IMR-90 (cell line): Measurements from ENCODE around the gene COL5A1. TPM values are rescaled to one million over a fixed set of nuclear protein-coding genes. Genes with fewer than 3 reads are reported as not detected.

Experiments
- ATAC-seq: fragments of 200-7000 bp; cut with Tn5 transposase; 2 replicates; pipeline ENCODE4 v1.9.1; 2020; ENCODE audit warnings: low read depth, mild to moderate bottlenecking, moderate library complexity
- BruUV-seq: library from RNA; stranded (reverse); fragments of 400-500 nt; replicated peaks from 2 replicates; lab custom pipeline; 2021; lab: Mats Ljungman, UMichigan
- CTCF ChIA-PET: fragments of 300-600 bp; formaldehyde crosslinking; extraction: SDS; loops from one replicate; lab custom pipeline; 2021; ENCODE audit warnings: antibody characterized with exemption; lab: Yijun Ruan, JAX
- POLR2A ChIA-PET: fragments of 300-600 bp; sonication (Branson Sonifier 250); formaldehyde crosslinking; loops from one replicate; lab custom pipeline; 2022; ENCODE audit warnings: antibody characterized with exemption; ENCODE audit not compliant: unreplicated experiment; lab: Charles Lee
- DNase-seq: peaks from one replicate; pipeline ENCODE4 v3.0.0; 2013
- H2AFZ ChIP-seq: replicated peaks from 2 replicates; pipeline ENCODE3; 2013; ENCODE audit warnings: low read length, mild to moderate bottlenecking; ENCODE audit not compliant: poor library complexity
- H2AK5ac ChIP-seq: 2 replicates; pipeline ENCODE4 v1.6.1; 2013; ENCODE audit warnings: low read depth, low read length, inconsistent platforms
- H2AK9ac ChIP-seq: replicated peaks from 2 replicates; pipeline ENCODE3; 2013; ENCODE audit warnings: mild to moderate bottlenecking, low read depth, low read length, moderate library complexity; ENCODE audit not compliant: poor library complexity
- H2BK120ac ChIP-seq: 2 replicates; pipeline ENCODE4 v1.6.1; 2013; ENCODE audit warnings: low read depth, low read length, inconsistent platforms
- H2BK15ac ChIP-seq: 3 replicates; pipeline ENCODE4 v1.6.1; 2013; ENCODE audit warnings: low read depth, low read length, inconsistent platforms
- H2BK20ac ChIP-seq: 2 replicates; pipeline ENCODE4 v1.6.1; 2013; ENCODE audit warnings: low read depth, mild to moderate bottlenecking, inconsistent platforms, low read length, moderate library complexity
- H2BK5ac ChIP-seq: 2 replicates; pipeline ENCODE4 v1.6.1; 2013; ENCODE audit warnings: mild to moderate bottlenecking, low read depth, low read length, inconsistent platforms; ENCODE audit not compliant: poor library complexity, severe bottlenecking
- H3K14ac ChIP-seq: replicated peaks from 2 replicates; pipeline ENCODE4 v1.6.1; 2013; ENCODE audit warnings: low read depth, low read length, inconsistent platforms
- H3K18ac ChIP-seq: 2 replicates; pipeline ENCODE4 v1.6.1; 2013; ENCODE audit warnings: low read depth, low read length, control low read depth
- H3K23ac ChIP-seq: 2 replicates; pipeline ENCODE4 v1.6.1; 2013; ENCODE audit warnings: low read depth, low read length, inconsistent platforms
- H3K27ac ChIP-seq: 2 replicates; pipeline ENCODE4 v1.5.1; 2013; ENCODE audit warnings: mild to moderate bottlenecking, control low read depth, low read length; ENCODE audit not compliant: insufficient read depth
- H3K27me3 ChIP-seq: 2 replicates; pipeline ENCODE4 v1.6.1; 2013; ENCODE audit warnings: low read length; ENCODE audit not compliant: control insufficient read depth, insufficient read depth
- H3K36me3 ChIP-seq: 2 replicates; pipeline ENCODE4 v1.6.1; 2013; ENCODE audit warnings: low read length, mixed read lengths; ENCODE audit not compliant: control insufficient read depth, insufficient read depth
- H3K4ac ChIP-seq: 2 replicates; pipeline ENCODE4 v1.6.1; 2013; ENCODE audit warnings: low read depth, low read length, inconsistent platforms
- H3K4me1 ChIP-seq: 2 replicates; pipeline ENCODE4 v1.6.1; 2013; ENCODE audit warnings: low read length, mixed read lengths; ENCODE audit not compliant: control insufficient read depth, insufficient read depth
- H3K4me2 ChIP-seq: 2 replicates; pipeline ENCODE4 v1.6.1; 2013; ENCODE audit warnings: low read depth, mild to moderate bottlenecking, control low read depth, low read length, moderate library complexity
- H3K4me3 ChIP-seq: 2 replicates; pipeline ENCODE4 v1.5.1; 2013; ENCODE audit warnings: low read depth, mild to moderate bottlenecking, control low read depth, low read length, moderate library complexity; ENCODE audit not compliant: insufficient read depth
- H3K56ac ChIP-seq: 2 replicates; pipeline ENCODE4 v1.6.1; 2013; ENCODE audit warnings: low read length, inconsistent platforms; ENCODE audit not compliant: insufficient read depth; ENCODE audit errors: extremely low read depth
- H3K79me1 ChIP-seq, 2 experiments: 2 replicates each; pipeline ENCODE4 v1.6.1; 2013; ENCODE audit warnings: low read length in 2 of 2, inconsistent platforms in 1 of 2, low read depth in 1 of 2
- H3K9ac ChIP-seq: 2 replicates; pipeline ENCODE4 v1.6.1; 2013; ENCODE audit warnings: low read depth, low read length, control low read depth
- H3K9me1 ChIP-seq: 2 replicates; pipeline ENCODE4 v1.6.1; 2013; ENCODE audit warnings: low read length, inconsistent platforms; ENCODE audit not compliant: insufficient read depth
- H3K9me3 ChIP-seq: 2 replicates; pipeline ENCODE4 v1.6.1; 2013; ENCODE audit warnings: low read length; ENCODE audit not compliant: control insufficient read depth, insufficient read depth
- H4K20me1 ChIP-seq: 2 replicates; pipeline ENCODE4 v1.6.1; 2013; ENCODE audit warnings: low read length, inconsistent platforms; ENCODE audit not compliant: insufficient read depth
- H4K5ac ChIP-seq: 2 replicates; pipeline ENCODE4 v1.6.1; 2013; ENCODE audit warnings: mild to moderate bottlenecking, low read depth, low read length, control low read depth
- H4K8ac ChIP-seq, 2 experiments: 2 replicates each; pipeline ENCODE4 v1.6.1; 2013; ENCODE audit warnings: low read depth in 2 of 2, low read length in 2 of 2, control low read depth in 1 of 2, inconsistent platforms in 1 of 2
- H4K91ac ChIP-seq: 2 replicates; pipeline ENCODE4 v1.6.1; 2013; ENCODE audit warnings: low read depth, low read length, inconsistent platforms; ENCODE audit not compliant: insufficient read depth
- BHLHE40 ChIP-seq: fragments of 150-350 bp; IDR thresholded peaks from 2 replicates; pipeline ENCODE4 v1.6.1; 2016; ENCODE audit warnings: mild to moderate bottlenecking, low read depth, low read length
- CEBPB ChIP-seq: IDR thresholded peaks from 2 replicates; pipeline ENCODE4 v1.6.1; 2012; ENCODE audit warnings: low read depth, low read length, improper control_type of control experiment
- CHD1 ChIP-seq: IDR thresholded peaks from 2 replicates; pipeline ENCODE4 v1.6.1; 2012; ENCODE audit warnings: low read depth, low read length, improper control_type of control experiment
- FOS ChIP-seq: fragments of 150-350 bp; IDR thresholded peaks from 2 replicates; pipeline ENCODE4 v1.6.1; 2016; ENCODE audit warnings: low read depth, low read length
- MAFK ChIP-seq: IDR thresholded peaks from 2 replicates; pipeline ENCODE4 v1.6.1; 2012; ENCODE audit warnings: low read depth, low read length, improper control_type of control experiment
- MAZ ChIP-seq: IDR thresholded peaks from 2 replicates; pipeline ENCODE4 v1.6.1; 2012; ENCODE audit warnings: low read depth, mild to moderate bottlenecking, low read length, improper control_type of control experiment, moderate library complexity, borderline replicate concordance
- MXI1 ChIP-seq: IDR thresholded peaks from 2 replicates; pipeline ENCODE4 v1.6.1; 2012; ENCODE audit warnings: low read depth, mild to moderate bottlenecking, low read length, moderate library complexity, borderline replicate concordance
- NFE2L2 ChIP-seq: fragments of 150-350 bp; IDR thresholded peaks from 2 replicates; pipeline ENCODE4 v1.6.1; 2016; ENCODE audit warnings: low read depth, mild to moderate bottlenecking, low read length
- POLR2A ChIP-seq: IDR thresholded peaks from 2 replicates; pipeline ENCODE4 v1.6.1; 2012; ENCODE audit warnings: mild to moderate bottlenecking, low read depth, low read length
- RAD21 ChIP-seq: IDR thresholded peaks from 2 replicates; pipeline ENCODE4 v1.6.1; 2012; ENCODE audit warnings: low read length, improper control_type of control experiment
- RCOR1 ChIP-seq: IDR thresholded peaks from 2 replicates; pipeline ENCODE4 v1.6.1; 2012; ENCODE audit warnings: mild to moderate bottlenecking, low read length, improper control_type of control experiment; ENCODE audit not compliant: insufficient replicate concordance
- RFX5 ChIP-seq: IDR thresholded peaks from 2 replicates; pipeline ENCODE4 v1.8.0; 2012; ENCODE audit warnings: low read depth, mild to moderate bottlenecking, low read length, moderate library complexity
- SMC3 ChIP-seq: fragments of 150-350 bp; IDR thresholded peaks from 2 replicates; pipeline ENCODE4 v1.6.1; 2016; ENCODE audit warnings: low read depth, mild to moderate bottlenecking, antibody characterized with exemption, low read length, moderate library complexity
- WGBS, 2 experiments: methylation state at CpG; one replicate each; pipeline versions ENCODE4 v1.1.5 to v1.1.7; 2013; ENCODE audit warnings: missing lambda C conversion rate in 2 of 2; ENCODE audit not compliant: insufficient read length in 1 of 2; ENCODE audit errors: extremely low coverage in 2 of 2; 5-methylcytosine and 5-hydroxymethylcytosine counted together
- dilution Hi-C: fragments of 300-500 bp; cut with HindIII; formaldehyde crosslinking; loops from one replicate; pipeline ENCODE4 v1.14.3; 2018; ENCODE audit warnings: low sequenced_read_pairs; ENCODE audit not compliant: unreplicated experiment
- in situ Hi-C: fragments of 300-500 bp; cut with MboI; formaldehyde crosslinking; loops from 3 replicates; pipeline ENCODE4 v1.14.3; 2019; ENCODE audit warnings: low sequenced_read_pairs, inconsistent platforms, mixed read lengths
- intact Hi-C: fragments of 100-400 bp; cut with micrococcal nuclease; formaldehyde crosslinking; loops from 2 replicates; pipeline ENCODE4 v1.10.0; 2022
- polyA plus RNA-seq, 3 experiments: library from polyadenylated mRNA; depleted of rRNA; stranded (reverse); fragments of >200 nt; gene quantifications; 2 replicates each; pipeline ENCODE4 v1.2.3, GENCODE V29; 2012; ENCODE audit warnings: low replicate concordance in 1 of 3
- total RNA-seq: library from RNA; depleted of rRNA; stranded (reverse); fragments of >200 nt; gene quantifications from 2 replicates; pipeline ENCODE4 v1.2.3, GENCODE V29; 2012
- TF ChIP-seq, protein P1 (sequence below): fragments of 150-350 bp; IDR thresholded peaks from 2 replicates; pipeline ENCODE4 v1.6.1; 2016; ENCODE audit warnings: low read depth, mild to moderate bottlenecking, low read length, moderate library complexity, borderline replicate concordance
- TF ChIP-seq, protein P2 (sequence below): fragments of 150-350 bp; IDR thresholded peaks from 2 replicates; pipeline ENCODE4 v1.6.1; 2017; ENCODE audit warnings: mild to moderate bottlenecking, antibody characterized with exemption, low read length, low read depth
- TF ChIP-seq, protein P3 (sequence below): conservative IDR thresholded peaks from 2 replicates; pipeline ENCODE4 v1.5.1; 2012; ENCODE audit warnings: mild to moderate bottlenecking, low read depth, low read length, improper control_type of control experiment

The COL5A1 gene
- total and polyA plus RNA-seq, 2 of the 4 experiments (the other 2 are of a cell fraction), result 19.2 to 173 TPM

DNA sequence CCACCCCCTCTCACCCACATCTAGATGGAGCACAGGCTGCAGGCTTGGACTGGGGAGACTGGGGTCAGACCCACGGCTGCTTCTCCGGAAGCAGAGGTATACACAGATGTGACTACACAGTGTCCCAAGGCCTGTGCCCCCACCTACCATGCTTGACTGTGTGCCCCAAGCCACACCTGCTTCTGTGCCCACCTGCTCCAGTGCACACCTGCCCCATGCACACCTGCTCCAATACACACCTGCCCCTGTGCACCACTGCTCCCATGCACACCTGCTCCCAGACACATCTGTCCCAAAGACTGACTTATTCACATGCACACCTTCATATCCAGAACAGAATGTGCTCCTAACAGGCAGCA, 5.5 kb upstream of the COL5A1 start:
- Histone ChIP-seq H3K56ac (no peak overlapping the region), H2BK5ac (no peak overlapping the region), H3K4me1 (peaks cover 10% of the 10 kb centered on the region), H3K4ac (no peak overlapping the region), H2BK20ac (no peak overlapping the region), H3K9me3 (no peaks in the 10 kb centered on the region), H3K4me3 (no peak overlapping the region), H3K14ac (no peak overlapping the region), H3K36me3 (no peaks in the 10 kb centered on the region), H3K27ac (no peak overlapping the region), H3K79me1 (peaks cover 0 to 7% of the 10 kb centered on the region in 2 experiments; a peak in 1 of 4 replicates), H2BK15ac (no peak overlapping the region), H4K20me1 (no peaks in the 10 kb centered on the region), H3K18ac (no peak overlapping the region), H3K27me3 (no peaks in the 10 kb centered on the region), H4K5ac (no peak overlapping the region), H2BK120ac (no peak overlapping the region), H4K91ac (no peak overlapping the region), H2AK9ac (no peak overlapping the region), H2AFZ (peak overlapping the region; percentile 42), H3K9ac (no peak overlapping the region), H3K23ac (no peak overlapping the region), H4K8ac (no peak overlapping the region), H3K4me2 (no peak overlapping the region), H3K9me1 (peaks cover 5% of the 10 kb centered on the region; the same call in 1 of the 2 replicates), H2AK5ac (peak overlapping the region; percentile 34; the same call in 1 of the 2 replicates)
- in situ Hi-C loops (no loop called here), dilution Hi-C loops (no loop called here), intact Hi-C loops (no loop called here)
- CTCF ChIA-PET, result no interaction called here
- POLR2A ChIA-PET, result no interaction called here
- 86% methylated on average over 2 of the region's 2 CpGs; no CpG with 5 or more reads in 1 of the 2 experiments for WGBS, 2 experiments
- no TSS peak for BruUV-seq
- TF ChIP-seq NFE2L2 (no peak), CEBPB (no peak), POLR2A (no peak), MAZ (no peak), RAD21 (no peak), FOS (no peak), RCOR1 (no peak), MXI1 (no peak), RFX5 (no peak), SMC3 (no peak), MAFK (no peak), CHD1 (no peak), BHLHE40 (no peak)
- TF ChIP-seq, protein P1, sequence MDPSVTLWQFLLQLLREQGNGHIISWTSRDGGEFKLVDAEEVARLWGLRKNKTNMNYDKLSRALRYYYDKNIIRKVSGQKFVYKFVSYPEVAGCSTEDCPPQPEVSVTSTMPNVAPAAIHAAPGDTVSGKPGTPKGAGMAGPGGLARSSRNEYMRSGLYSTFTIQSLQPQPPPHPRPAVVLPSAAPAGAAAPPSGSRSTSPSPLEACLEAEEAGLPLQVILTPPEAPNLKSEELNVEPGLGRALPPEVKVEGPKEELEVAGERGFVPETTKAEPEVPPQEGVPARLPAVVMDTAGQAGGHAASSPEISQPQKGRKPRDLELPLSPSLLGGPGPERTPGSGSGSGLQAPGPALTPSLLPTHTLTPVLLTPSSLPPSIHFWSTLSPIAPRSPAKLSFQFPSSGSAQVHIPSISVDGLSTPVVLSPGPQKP, result no peak
- TF ChIP-seq, protein P2, sequence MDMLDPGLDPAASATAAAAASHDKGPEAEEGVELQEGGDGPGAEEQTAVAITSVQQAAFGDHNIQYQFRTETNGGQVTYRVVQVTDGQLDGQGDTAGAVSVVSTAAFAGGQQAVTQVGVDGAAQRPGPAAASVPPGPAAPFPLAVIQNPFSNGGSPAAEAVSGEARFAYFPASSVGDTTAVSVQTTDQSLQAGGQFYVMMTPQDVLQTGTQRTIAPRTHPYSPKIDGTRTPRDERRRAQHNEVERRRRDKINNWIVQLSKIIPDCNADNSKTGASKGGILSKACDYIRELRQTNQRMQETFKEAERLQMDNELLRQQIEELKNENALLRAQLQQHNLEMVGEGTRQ, result no peak
- TF ChIP-seq, protein P3, sequence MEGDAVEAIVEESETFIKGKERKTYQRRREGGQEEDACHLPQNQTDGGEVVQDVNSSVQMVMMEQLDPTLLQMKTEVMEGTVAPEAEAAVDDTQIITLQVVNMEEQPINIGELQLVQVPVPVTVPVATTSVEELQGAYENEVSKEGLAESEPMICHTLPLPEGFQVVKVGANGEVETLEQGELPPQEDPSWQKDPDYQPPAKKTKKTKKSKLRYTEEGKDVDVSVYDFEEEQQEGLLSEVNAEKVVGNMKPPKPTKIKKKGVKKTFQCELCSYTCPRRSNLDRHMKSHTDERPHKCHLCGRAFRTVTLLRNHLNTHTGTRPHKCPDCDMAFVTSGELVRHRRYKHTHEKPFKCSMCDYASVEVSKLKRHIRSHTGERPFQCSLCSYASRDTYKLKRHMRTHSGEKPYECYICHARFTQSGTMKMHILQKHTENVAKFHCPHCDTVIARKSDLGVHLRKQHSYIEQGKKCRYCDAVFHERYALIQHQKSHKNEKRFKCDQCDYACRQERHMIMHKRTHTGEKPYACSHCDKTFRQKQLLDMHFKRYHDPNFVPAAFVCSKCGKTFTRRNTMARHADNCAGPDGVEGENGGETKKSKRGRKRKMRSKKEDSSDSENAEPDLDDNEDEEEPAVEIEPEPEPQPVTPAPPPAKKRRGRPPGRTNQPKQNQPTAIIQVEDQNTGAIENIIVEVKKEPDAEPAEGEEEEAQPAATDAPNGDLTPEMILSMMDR, result no peak
- DNase-seq, result no peak
- ATAC-seq, result no peak
